Measurements from ENCODE around the gene LYPD1.

DNA sequence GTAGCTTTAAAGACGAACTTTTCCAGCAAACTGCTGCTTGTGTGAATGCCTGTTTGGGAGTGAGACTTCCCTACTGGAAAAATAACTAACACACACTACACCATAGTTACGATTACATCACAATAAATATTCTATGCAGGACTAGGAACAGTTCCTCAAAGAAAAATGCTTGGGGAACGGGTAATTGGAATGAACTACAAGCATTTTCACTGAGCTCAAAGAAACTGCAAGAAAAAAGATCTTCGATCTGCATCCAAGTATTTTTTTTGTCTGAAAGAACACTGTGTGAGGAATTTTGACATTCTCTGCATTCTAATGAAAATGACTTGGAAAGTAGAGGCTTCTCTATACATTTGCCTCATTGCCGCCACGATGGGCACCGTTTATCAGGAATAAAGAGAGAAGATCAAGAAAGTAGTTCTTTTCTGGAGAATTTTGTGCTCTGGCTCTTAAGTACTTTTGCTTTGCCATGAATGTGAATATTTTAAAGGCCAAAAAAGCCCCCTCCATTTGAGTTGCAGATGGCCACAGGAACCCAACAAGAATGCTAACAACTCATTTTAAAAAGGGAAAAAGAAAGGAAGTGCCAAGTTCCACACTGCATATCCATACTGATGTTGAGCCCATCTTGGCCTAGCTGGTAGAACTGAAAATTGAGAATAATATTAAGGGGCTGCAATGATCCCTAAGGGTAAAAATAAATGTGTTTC lies 13.6 kb downstream of the LYPD1 start:
- TF ChIP-seq, protein P1, sequence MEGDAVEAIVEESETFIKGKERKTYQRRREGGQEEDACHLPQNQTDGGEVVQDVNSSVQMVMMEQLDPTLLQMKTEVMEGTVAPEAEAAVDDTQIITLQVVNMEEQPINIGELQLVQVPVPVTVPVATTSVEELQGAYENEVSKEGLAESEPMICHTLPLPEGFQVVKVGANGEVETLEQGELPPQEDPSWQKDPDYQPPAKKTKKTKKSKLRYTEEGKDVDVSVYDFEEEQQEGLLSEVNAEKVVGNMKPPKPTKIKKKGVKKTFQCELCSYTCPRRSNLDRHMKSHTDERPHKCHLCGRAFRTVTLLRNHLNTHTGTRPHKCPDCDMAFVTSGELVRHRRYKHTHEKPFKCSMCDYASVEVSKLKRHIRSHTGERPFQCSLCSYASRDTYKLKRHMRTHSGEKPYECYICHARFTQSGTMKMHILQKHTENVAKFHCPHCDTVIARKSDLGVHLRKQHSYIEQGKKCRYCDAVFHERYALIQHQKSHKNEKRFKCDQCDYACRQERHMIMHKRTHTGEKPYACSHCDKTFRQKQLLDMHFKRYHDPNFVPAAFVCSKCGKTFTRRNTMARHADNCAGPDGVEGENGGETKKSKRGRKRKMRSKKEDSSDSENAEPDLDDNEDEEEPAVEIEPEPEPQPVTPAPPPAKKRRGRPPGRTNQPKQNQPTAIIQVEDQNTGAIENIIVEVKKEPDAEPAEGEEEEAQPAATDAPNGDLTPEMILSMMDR (IDR thresholded peaks at IDR 0.05; ENCODE audit: insufficient read depth, low read depth, low read length) = no peak
- no peak for TF ChIP-seq EZH2 (IDR thresholded peaks at IDR 0.05; ENCODE audit: insufficient read depth, low read length)
